ENCODE results near the gene EPAS1. TPM values are rescaled to one million over a fixed set of nuclear protein-coding genes. Genes with fewer than 3 reads are reported as not detected.

EPAS1 gene
- total and polyA plus RNA-seq, 2 of the 13 experiments (the other 11 are each of a cell fraction or from before 2014, with no cell fraction given) = 47.1 to 182 TPM

DNA sequence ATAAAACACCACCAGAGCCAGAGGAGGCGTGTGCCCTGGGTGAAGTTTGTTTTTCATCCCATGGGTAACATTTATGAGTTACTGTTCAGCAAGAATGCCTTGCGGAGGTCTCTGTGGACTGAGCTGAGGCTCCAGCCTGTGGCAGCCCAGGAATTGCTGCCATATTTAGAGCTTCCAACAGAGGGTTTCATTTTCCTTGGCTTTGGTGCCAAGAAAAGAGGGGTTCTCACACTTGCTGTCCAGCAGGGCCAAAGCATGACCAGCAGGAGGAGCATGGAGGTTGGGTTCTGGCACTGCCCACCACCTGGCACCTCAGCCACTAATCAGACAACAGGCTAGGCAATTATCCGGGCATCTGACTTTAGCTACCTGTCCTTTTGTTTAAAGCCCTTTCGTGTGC, 36.7 kb downstream of the EPAS1 start:
- Histone ChIP-seq H3K4me3 (replicated peaks in 1 of 3; ENCODE audit: insufficient read depth in 1 of 3, low read depth in 2 of 3, low read length in 3 of 3) (no peak overlapping the region), H3K9ac (ENCODE audit: insufficient read depth, low read depth, low read length) (no peak overlapping the region), H4K20me1 (ENCODE audit: insufficient read depth, low read length) (peaks cover 71% of the 10 kb centered on the region), H3K27me3 (ENCODE audit: control insufficient read depth in 1 of 2, insufficient read depth in 2 of 2, low read length in 2 of 2) (no peaks in the 10 kb centered on the region), H2AFZ (ENCODE audit: low read length) (no peak overlapping the region), H3K36me3 (replicated peaks in 1 of 2; ENCODE audit: control insufficient read depth in 1 of 2, insufficient read depth in 2 of 2, low read length in 2 of 2) (peaks cover 2% of the 10 kb centered on the region in 2 experiments; a peak in 2 of 5 replicates), H3K4me2 (ENCODE audit: low read depth, low read length) (peak overlapping the region; percentile 1; the same call in 1 of the 2 replicates), H3K4me1 (ENCODE audit: insufficient read depth, low read length) (peaks cover 93% of the 10 kb centered on the region), H3K79me2 (ENCODE audit: insufficient read depth, low read length) (peaks cover 96% of the 10 kb centered on the region), H3K9me3 (ENCODE audit: low read length) (no peaks in the 10 kb centered on the region), H3K27ac (ENCODE audit: extremely low read length, insufficient read depth, low read length) (no peak overlapping the region)
- in situ Hi-C loops (cut with HindIII; ENCODE audit: extremely low pct_ligation_motif_present, low pct_unique_long_range_greater_than_20kb) (no loop called here), intact Hi-C loops (cut with micrococcal nuclease; ENCODE audit: unreplicated experiment) (no loop called here)
- FAIRE-seq (no peak), DNase-seq (ENCODE audit: low spot score) (no peak), ATAC-seq (peak; percentile 19; the same call in 2 of the 3 replicates)
- peak; percentile 31; the same call in 1 of the 2 replicates for TF ChIP-seq SMC3 (IDR thresholded peaks at IDR 0.05; ENCODE audit: low read length)
- TF ChIP-seq HNRNPL (IDR thresholded peaks at IDR 0.05; ENCODE audit: low read depth, low read length) = peak; percentile 76
- TF ChIP-seq, protein P1, sequence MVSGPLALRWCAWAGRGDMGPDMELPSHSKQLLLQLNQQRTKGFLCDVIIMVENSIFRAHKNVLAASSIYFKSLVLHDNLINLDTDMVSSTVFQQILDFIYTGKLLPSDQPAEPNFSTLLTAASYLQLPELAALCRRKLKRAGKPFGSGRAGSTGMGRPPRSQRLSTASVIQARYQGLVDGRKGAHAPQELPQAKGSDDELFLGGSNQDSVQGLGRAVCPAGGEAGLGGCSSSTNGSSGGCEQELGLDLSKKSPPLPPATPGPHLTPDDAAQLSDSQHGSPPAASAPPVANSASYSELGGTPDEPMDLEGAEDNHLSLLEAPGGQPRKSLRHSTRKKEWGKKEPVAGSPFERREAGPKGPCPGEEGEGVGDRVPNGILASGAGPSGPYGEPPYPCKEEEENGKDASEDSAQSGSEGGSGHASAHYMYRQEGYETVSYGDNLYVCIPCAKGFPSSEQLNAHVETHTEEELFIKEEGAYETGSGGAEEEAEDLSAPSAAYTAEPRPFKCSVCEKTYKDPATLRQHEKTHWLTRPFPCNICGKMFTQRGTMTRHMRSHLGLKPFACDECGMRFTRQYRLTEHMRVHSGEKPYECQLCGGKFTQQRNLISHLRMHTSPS (CRISPR knock-in tag; IDR thresholded peaks at IDR 0.05; ENCODE audit: low read depth) = peak; percentile 54; the same call in 1 of the 2 replicates
- TF ChIP-seq, protein P2, sequence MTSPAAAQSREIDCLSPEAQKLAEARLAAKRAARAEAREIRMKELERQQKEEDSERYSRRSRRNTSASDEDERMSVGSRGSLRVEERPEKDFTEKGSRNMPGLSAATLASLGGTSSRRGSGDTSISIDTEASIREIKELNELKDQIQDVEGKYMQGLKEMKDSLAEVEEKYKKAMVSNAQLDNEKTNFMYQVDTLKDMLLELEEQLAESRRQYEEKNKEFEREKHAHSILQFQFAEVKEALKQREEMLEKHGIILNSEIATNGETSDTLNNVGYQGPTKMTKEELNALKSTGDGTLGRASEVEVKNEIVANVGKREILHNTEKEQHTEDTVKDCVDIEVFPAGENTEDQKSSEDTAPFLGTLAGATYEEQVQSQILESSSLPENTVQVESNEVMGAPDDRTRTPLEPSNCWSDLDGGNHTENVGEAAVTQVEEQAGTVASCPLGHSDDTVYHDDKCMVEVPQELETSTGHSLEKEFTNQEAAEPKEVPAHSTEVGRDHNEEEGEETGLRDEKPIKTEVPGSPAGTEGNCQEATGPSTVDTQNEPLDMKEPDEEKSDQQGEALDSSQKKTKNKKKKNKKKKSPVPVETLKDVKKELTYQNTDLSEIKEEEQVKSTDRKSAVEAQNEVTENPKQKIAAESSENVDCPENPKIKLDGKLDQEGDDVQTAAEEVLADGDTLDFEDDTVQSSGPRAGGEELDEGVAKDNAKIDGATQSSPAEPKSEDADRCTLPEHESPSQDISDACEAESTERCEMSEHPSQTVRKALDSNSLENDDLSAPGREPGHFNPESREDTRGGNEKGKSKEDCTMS (CRISPR knock-in tag; conservative IDR thresholded peaks at IDR 0.05) = no peak
- TF ChIP-seq, protein P3, sequence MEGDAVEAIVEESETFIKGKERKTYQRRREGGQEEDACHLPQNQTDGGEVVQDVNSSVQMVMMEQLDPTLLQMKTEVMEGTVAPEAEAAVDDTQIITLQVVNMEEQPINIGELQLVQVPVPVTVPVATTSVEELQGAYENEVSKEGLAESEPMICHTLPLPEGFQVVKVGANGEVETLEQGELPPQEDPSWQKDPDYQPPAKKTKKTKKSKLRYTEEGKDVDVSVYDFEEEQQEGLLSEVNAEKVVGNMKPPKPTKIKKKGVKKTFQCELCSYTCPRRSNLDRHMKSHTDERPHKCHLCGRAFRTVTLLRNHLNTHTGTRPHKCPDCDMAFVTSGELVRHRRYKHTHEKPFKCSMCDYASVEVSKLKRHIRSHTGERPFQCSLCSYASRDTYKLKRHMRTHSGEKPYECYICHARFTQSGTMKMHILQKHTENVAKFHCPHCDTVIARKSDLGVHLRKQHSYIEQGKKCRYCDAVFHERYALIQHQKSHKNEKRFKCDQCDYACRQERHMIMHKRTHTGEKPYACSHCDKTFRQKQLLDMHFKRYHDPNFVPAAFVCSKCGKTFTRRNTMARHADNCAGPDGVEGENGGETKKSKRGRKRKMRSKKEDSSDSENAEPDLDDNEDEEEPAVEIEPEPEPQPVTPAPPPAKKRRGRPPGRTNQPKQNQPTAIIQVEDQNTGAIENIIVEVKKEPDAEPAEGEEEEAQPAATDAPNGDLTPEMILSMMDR (CRISPR knock-in tag; IDR thresholded peaks at IDR 0.05) = peak; percentile 35
- peak; percentile 33; the same call in 1 of the 2 replicates for TF ChIP-seq STAG1 (CRISPR knock-in tag; IDR thresholded peaks at IDR 0.05)
- CTCF ChIA-PET (ENCODE audit: low intra/inter-chr PET ratio, low total read pairs) = interaction anchor here (1.0 kb wide), 2 partner anchors 31 to 127 kb away, joined by 3 read pairs; no protein-coding TSS in a partner anchor
- 92% methylated on average over 4 of the region's 4 CpGs for WGBS (ENCODE audit: low lambda C conversion rate)
- POLR2A ChIA-PET = interaction anchor here (1.0 to 1.1 kb wide), 2 partner anchors 35 to 37 kb away, joined by 4 read pairs; partner anchors contain the start of gene EPAS1
- BruUV-seq (replicated peaks) = no TSS peak
